Endothelial cell of umbilical vein (primary cell): Measurements from ENCODE around the gene BIK. TPM values are rescaled to one million over a fixed set of nuclear protein-coding genes. Genes with fewer than 3 reads are reported as not detected.

Source experiments
- BruUV-seq: library from RNA; stranded (reverse); fragments of 400-500 nt; replicated peaks from 2 replicates; lab custom pipeline; 2021; lab: Mats Ljungman, UMichigan
- CTCF ChIA-PET: fragments of 300-600, 350-600 bp; sonication (Branson Sonifier 250); formaldehyde crosslinking; loops from one replicate; lab custom pipeline; 2021; ENCODE audit warnings: antibody characterized with exemption, inconsistent platforms; lab: Charles Lee
- POLR2A ChIA-PET: fragments of 300-600, 350-600 bp; sonication (Branson Sonifier 250); formaldehyde crosslinking; loops from one replicate; lab custom pipeline; 2021; ENCODE audit warnings: antibody characterized with exemption, inconsistent platforms; lab: Charles Lee
- DNase-seq: peaks from one replicate; pipeline ENCODE4 v3.0.0-alpha.2; 2011; ENCODE audit warnings: low read depth, low spot score
- FAIRE-seq: peaks from 2 replicates; lab custom pipeline; 2011; peaks lifted over from hg19 to GRCh38; lab: Jason Lieb, UNC
- H2AFZ ChIP-seq: 2 replicates; pipeline ENCODE4 v1.6.0; 2012; ENCODE audit warnings: low read depth, low read length, control low read depth, inconsistent platforms
- H3K27ac ChIP-seq: 2 replicates; pipeline ENCODE4 v1.5.1; 2011; ENCODE audit warnings: low read depth, mild to moderate bottlenecking, control low read depth, low read length, moderate library complexity; ENCODE audit not compliant: insufficient read depth
- H3K27me3 ChIP-seq, 2 experiments: 2 replicates each; pipeline versions ENCODE4 v1.6.0 to v1.6.1; 2011; ENCODE audit warnings: low read length in 2 of 2, mixed read lengths in 1 of 2; ENCODE audit not compliant: control insufficient read depth in 2 of 2, insufficient read depth in 2 of 2
- H3K36me3 ChIP-seq, 2 experiments: 2 replicates in 1 of 2; 3 replicates in 1 of 2; pipeline ENCODE4 v1.5.1; 2011; ENCODE audit warnings: low read length in 2 of 2, mild to moderate bottlenecking in 1 of 2, moderate library complexity in 1 of 2; ENCODE audit not compliant: control insufficient read depth in 2 of 2, insufficient read depth in 2 of 2; ENCODE audit errors: extremely low read depth in 1 of 2
- H3K4me1 ChIP-seq: 3 replicates; pipeline ENCODE4 v1.5.1; 2011; ENCODE audit warnings: mild to moderate bottlenecking, low read length; ENCODE audit not compliant: control insufficient read depth, insufficient read depth; ENCODE audit errors: extremely low read depth
- H3K4me2 ChIP-seq: 2 replicates; pipeline ENCODE4 v1.6.1; 2011; ENCODE audit warnings: low read length, control low read depth, mixed read lengths; ENCODE audit not compliant: insufficient read depth
- H3K4me3 ChIP-seq, 3 experiments: fragments of 200-600 bp in 1 of 3; sonication (generic), shearing (Covaris generic) in 1 of 3; replicated peaks in 1 of 3; 2 replicates each; pipeline ENCODE4 v1.5.1; 2011 to 2016; ENCODE audit warnings: control low read depth in 3 of 3, low read length in 3 of 3, mild to moderate bottlenecking in 2 of 3, inconsistent platforms in 1 of 3, low read depth in 1 of 3, moderate library complexity in 1 of 3; ENCODE audit not compliant: insufficient read depth in 1 of 3
- H3K79me2 ChIP-seq: 2 replicates; pipeline ENCODE4 v1.6.0; 2012; ENCODE audit warnings: low read length, inconsistent platforms; ENCODE audit not compliant: control insufficient read depth, insufficient read depth
- H3K9ac ChIP-seq: replicated peaks from 2 replicates; pipeline ENCODE3; 2011; ENCODE audit warnings: low read length, control low read depth; ENCODE audit not compliant: insufficient read depth; ENCODE audit errors: extremely low read depth
- H3K9me1 ChIP-seq: replicated peaks from 3 replicates; pipeline ENCODE4 v1.6.0; 2011; ENCODE audit warnings: mild to moderate bottlenecking, low read length; ENCODE audit not compliant: control insufficient read depth, insufficient read depth; ENCODE audit errors: extremely low read depth
- H3K9me3 ChIP-seq: replicated peaks from 2 replicates; pipeline ENCODE4 v1.5.1; 2012; ENCODE audit warnings: low read length, inconsistent platforms; ENCODE audit not compliant: control insufficient read depth, insufficient read depth
- H4K20me1 ChIP-seq: replicated peaks from 2 replicates; pipeline ENCODE3; 2011; ENCODE audit warnings: mild to moderate bottlenecking, low read length; ENCODE audit not compliant: control insufficient read depth, insufficient read depth; ENCODE audit errors: extremely low read depth
- EZH2 ChIP-seq: IDR thresholded peaks from 2 replicates; pipeline ENCODE4 v1.6.1; 2012; ENCODE audit warnings: borderline replicate concordance, low read depth, mild to moderate bottlenecking, moderate library complexity, low read length, inconsistent platforms; ENCODE audit not compliant: severe bottlenecking
- FOS ChIP-seq: IDR thresholded peaks from 2 replicates; pipeline ENCODE4 v1.6.1; 2011; ENCODE audit warnings: mild to moderate bottlenecking, low read length, moderate library complexity, borderline replicate concordance; ENCODE audit not compliant: insufficient read depth
- GATA2 ChIP-seq: IDR thresholded peaks from 2 replicates; pipeline ENCODE4 v1.7.0; 2011; ENCODE audit warnings: low read depth, mild to moderate bottlenecking, moderate library complexity, mixed read lengths, low read length; ENCODE audit not compliant: insufficient read length, insufficient read depth
- JUN ChIP-seq: IDR thresholded peaks from 2 replicates; pipeline ENCODE4 v1.6.1; 2011; ENCODE audit warnings: borderline replicate concordance, low read depth; ENCODE audit not compliant: insufficient read length, insufficient read depth
- MAX ChIP-seq: IDR thresholded peaks from 2 replicates; pipeline ENCODE4 v1.6.1; 2011; ENCODE audit not compliant: insufficient read depth, insufficient read length
- MYC ChIP-seq: IDR thresholded peaks from one replicate; pipeline ENCODE4 v1.6.1; 2011; ENCODE audit warnings: mild to moderate bottlenecking, low read depth, low read length
- POLR2A ChIP-seq: IDR thresholded peaks from 2 replicates; pipeline ENCODE4 v1.6.1; 2012; ENCODE audit warnings: low read depth, mild to moderate bottlenecking, control low read depth, low read length
- POLR2AphosphoS5 ChIP-seq: IDR thresholded peaks from 2 replicates; pipeline ENCODE4 v1.6.1; 2012; ENCODE audit warnings: low read depth, mild to moderate bottlenecking, control low read depth, low read length, moderate library complexity; ENCODE audit not compliant: insufficient read depth
- dilution Hi-C: fragments of 300-500 bp; cut with MboI; formaldehyde crosslinking; loops from one replicate; pipeline ENCODE4 v1.15.0; 2019; ENCODE audit warnings: low sequenced_read_pairs; ENCODE audit not compliant: extremely low pct_ligation_motif_present
- intact Hi-C: fragments of 100-400 bp; cut with micrococcal nuclease; formaldehyde crosslinking; loops from one replicate; pipeline ENCODE4 v1.10.0; 2022
- polyA plus RNA-seq, 4 experiments: library from polyadenylated mRNA; depleted of rRNA in 3 of 4; stranded (reverse) in 3 of 4; unstranded in 1 of 4; fragments of >200 nt; gene quantifications; 2 replicates each; pipeline versions ENCODE4 v1.2.1 to v1.2.3, GENCODE V29; 2011 to 2012; ENCODE audit warnings: missing spikeins in 1 of 4
- total RNA-seq: library from RNA; stranded (reverse); gene quantifications from 2 replicates; pipeline ENCODE4 v1.2.3, GENCODE V29; 2021
- TF ChIP-seq, protein P1 (sequence below), 2 donors: IDR thresholded peaks; 1 replicate in 1 of 2; 2 replicates in 1 of 2; pipeline ENCODE4 v1.5.1; 2011; ENCODE audit warnings: low read length in 2 of 2, mild to moderate bottlenecking in 2 of 2, moderate library complexity in 2 of 2, control low read depth in 1 of 2, inconsistent platforms in 1 of 2, low read depth in 1 of 2; ENCODE audit not compliant: insufficient read depth in 1 of 2; ENCODE audit errors: extremely low read depth in 1 of 2

BIK gene
- total and polyA plus RNA-seq, 2 donors (not counting 3 experiments of a cell fraction or from before 2014, with no cell fraction given) = 0.49 to 0.95 TPM

GRCh38 chr22:43088984-43089717 lies 21.4 kb upstream of the BIK start, which contains the start of gene TTLL1:
TSS of gene TTLL1 (minus strand) at chr22:43089391. CDS start at chr22:43075586, 13,805 bp downstream.
- FAIRE-seq = peak; percentile 88
- dilution Hi-C loops (no loop called here), intact Hi-C loops (loop anchor here (2.0 to 5.0 kb wide), 2 partner anchors 74 to 222 kb away; partner anchors contain the start of gene PACSIN2)
- Histone ChIP-seq H3K27me3 (no peaks in the 10 kb centered on the region), H3K9me3 (no peaks in the 10 kb centered on the region), H4K20me1 (no peaks in the 10 kb centered on the region), H3K36me3 (no peaks in the 10 kb centered on the region), H3K9ac (peak within 1 kb of the TSS; percentile 35), H3K9me1 (no peaks in the 10 kb centered on the region), H3K4me1 (peaks cover 4% of the 10 kb centered on the region), H3K4me3 (peak within 1 kb of the TSS; percentile 38 to 91 (median 74)), H3K27ac (peak within 1 kb of the TSS; percentile 33), H2AFZ (peak within 1 kb of the TSS; percentile 98), H3K79me2 (no peaks in the 10 kb centered on the region), H3K4me2 (peak within 1 kb of the TSS; percentile 86)
- no TSS peak for BruUV-seq
- no peak for TF ChIP-seq EZH2
- TF ChIP-seq FOS = no peak
- TF ChIP-seq GATA2 = no peak
- peak; percentile 79 for TF ChIP-seq POLR2AphosphoS5
- TF ChIP-seq MYC = no peak
- TF ChIP-seq POLR2A = peak; percentile 70
- TF ChIP-seq, protein P1, sequence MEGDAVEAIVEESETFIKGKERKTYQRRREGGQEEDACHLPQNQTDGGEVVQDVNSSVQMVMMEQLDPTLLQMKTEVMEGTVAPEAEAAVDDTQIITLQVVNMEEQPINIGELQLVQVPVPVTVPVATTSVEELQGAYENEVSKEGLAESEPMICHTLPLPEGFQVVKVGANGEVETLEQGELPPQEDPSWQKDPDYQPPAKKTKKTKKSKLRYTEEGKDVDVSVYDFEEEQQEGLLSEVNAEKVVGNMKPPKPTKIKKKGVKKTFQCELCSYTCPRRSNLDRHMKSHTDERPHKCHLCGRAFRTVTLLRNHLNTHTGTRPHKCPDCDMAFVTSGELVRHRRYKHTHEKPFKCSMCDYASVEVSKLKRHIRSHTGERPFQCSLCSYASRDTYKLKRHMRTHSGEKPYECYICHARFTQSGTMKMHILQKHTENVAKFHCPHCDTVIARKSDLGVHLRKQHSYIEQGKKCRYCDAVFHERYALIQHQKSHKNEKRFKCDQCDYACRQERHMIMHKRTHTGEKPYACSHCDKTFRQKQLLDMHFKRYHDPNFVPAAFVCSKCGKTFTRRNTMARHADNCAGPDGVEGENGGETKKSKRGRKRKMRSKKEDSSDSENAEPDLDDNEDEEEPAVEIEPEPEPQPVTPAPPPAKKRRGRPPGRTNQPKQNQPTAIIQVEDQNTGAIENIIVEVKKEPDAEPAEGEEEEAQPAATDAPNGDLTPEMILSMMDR (IDR thresholded peaks at IDR 0.05; ENCODE audit: extremely low read depth in 1 of 2, insufficient read depth in 1 of 2, low read depth in 1 of 2, low read length in 2 of 2) = peak in 1 of 2 donors; percentile 4
- TF ChIP-seq MAX = no peak
- no peak for TF ChIP-seq JUN
- CTCF ChIA-PET = interaction anchor here (0.9 kb wide), 1 partner anchor 99 kb away, joined by 3 read pairs; no protein-coding TSS in a partner anchor
- DNase-seq = peak; percentile 84
- POLR2A ChIA-PET = no interaction called here
